NCI-H526 treated with DMSO at 0.1 percent for 48 hours (cell line): Measurements from ENCODE around the gene DAD1.
"Not testable (repeated sequence)": the region's sequence is repeated elsewhere in the genome, so short reads cannot be mapped to it uniquely, and the experiment has no call there.

Experiments used
- DNase-seq: peaks from one replicate; lab custom pipeline; 2025; lab: John Stamatoyannopoulos, UW

DAD1 gene

DNA sequence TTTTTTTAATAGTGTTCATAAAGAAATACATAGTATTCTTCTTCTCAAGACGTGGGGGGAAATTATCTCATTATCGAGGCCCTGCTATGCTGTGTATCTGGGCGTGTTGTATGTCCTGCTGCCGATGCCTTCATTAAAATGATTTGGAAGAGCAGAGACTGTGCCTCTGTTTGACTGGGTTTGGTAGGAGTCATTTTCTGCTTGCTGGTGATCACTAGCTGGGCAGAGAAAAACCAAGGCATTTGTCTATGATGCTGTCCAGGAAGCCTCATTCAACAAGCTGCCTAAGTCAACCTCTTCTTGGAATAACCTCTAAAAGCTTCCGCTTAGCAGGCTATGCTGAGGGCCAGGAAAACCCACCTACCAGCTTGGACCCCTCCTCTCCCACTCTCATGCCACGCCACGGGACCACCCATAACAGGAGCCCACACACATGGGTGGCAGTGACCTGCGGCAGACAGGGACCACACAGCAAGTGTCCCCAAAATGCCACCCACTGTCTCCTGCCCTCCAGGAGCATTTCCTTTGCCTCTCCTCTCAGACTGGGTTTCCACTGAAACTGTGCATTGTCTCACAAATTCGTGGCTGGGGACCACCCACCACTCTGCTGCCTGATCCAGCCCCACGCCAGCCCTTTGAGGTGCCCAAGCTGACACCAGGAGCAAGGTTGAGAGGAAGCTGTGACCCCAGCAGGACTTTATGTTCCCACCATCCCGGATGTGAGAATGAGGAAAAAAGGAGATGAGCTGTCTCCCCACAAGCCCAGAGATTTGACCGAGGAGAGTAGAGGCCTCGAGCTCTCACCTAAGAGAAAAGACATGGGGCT is 36.8 kb downstream of the DAD1 start:
- DNase-seq: no peak

DNA sequence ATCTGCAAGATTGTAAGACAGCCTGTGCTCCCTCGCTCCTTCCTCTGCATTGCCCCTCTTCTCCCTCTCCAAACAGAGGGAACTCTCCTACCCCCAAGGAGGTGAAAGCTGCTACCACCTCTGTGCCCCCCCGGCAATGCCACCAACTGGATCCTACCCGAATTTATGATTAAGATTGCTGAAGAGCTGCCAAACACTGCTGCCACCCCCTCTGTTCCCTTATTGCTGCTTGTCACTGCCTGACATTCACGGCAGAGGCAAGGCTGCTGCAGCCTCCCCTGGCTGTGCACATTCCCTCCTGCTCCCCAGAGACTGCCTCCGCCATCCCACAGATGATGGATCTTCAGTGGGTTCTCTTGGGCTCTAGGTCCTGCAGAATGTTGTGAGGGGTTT is 37.4 kb downstream of the DAD1 start:
- DNase-seq: no peak

DNA sequence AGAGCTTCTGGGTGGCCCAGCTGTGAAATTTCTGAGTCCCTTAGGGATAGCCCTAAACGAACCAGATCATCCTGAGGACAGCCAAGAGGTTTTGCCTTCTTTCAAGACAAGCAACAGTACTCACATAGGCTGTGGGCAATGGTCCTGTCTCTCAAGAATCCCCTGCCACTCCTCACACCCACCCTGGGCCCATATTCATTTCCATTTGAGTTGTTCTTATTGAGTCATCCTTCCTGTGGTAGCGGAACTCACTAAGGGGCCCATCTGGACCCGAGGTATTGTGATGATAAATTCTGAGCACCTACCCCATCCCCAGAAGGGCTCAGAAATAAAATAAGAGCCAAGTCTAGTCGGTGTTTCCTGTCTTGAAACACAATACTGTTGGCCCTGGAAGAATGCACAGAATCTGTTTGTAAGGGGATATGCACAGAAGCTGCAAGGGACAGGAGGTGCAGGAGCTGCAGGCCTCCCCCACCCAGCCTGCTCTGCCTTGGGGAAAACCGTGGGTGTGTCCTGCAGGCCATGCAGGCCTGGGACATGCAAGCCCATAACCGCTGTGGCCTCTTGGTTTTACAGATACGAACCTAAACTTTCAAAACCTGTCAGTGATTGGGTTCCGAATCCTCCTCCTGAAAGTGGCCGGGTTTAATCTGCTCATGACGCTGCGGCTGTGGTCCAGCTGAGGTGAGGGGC is 38.9 kb downstream of the DAD1 start:
- no peak for DNase-seq

DNA sequence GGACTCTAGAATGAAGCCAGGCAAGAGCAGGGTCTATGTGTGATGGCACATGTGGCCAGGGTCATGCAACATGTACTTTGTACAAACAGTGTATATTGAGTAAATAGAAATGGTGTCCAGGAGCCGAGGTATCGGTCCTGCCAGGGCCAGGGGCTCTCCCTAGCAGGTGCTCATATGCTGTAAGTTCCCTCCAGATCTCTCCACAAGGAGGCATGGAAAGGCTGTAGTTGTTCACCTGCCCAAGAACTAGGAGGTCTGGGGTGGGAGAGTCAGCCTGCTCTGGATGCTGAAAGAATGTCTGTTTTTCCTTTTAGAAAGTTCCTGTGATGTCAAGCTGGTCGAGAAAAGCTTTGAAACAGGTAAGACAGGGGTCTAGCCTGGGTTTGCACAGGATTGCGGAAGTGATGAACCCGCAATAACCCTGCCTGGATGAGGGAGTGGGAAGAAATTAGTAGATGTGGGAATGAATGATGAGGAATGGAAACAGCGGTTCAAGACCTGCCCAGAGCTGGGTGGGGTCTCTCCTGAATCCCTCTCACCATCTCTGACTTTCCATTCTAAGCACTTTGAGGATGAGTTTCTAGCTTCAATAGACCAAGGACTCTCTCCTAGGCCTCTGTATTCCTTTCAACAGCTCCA is 39.6 kb downstream of the DAD1 start:
- no peak for DNase-seq

DNA sequence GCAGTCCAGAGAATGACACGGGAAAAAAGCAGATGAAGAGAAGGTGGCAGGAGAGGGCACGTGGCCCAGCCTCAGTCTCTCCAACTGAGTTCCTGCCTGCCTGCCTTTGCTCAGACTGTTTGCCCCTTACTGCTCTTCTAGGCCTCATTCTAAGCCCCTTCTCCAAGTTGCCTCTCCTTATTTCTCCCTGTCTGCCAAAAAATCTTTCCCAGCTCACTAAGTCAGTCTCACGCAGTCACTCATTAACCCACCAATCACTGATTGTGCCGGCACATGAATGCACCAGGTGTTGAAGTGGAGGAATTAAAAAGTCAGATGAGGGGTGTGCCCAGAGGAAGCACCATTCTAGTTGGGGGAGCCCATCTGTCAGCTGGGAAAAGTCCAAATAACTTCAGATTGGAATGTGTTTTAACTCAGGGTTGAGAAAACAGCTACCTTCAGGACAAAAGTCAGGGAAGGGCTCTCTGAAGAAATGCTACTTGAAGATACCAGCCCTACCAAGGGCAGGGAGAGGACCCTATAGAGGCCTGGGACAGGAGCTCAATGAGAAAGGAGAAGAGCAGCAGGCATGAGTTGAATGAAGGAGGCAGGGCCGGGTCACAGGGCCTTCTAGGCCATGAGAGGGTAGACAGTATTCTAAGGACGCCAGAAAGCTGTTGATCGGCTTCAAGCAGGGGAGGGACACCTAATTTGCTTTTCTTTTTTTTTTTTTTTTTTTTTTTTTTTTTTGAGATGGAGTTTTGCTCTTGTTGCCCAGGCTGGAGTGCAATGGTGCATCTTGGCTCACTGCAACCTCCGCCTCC is 40.9 kb downstream of the DAD1 start:
- DNase-seq: no peak

DNA sequence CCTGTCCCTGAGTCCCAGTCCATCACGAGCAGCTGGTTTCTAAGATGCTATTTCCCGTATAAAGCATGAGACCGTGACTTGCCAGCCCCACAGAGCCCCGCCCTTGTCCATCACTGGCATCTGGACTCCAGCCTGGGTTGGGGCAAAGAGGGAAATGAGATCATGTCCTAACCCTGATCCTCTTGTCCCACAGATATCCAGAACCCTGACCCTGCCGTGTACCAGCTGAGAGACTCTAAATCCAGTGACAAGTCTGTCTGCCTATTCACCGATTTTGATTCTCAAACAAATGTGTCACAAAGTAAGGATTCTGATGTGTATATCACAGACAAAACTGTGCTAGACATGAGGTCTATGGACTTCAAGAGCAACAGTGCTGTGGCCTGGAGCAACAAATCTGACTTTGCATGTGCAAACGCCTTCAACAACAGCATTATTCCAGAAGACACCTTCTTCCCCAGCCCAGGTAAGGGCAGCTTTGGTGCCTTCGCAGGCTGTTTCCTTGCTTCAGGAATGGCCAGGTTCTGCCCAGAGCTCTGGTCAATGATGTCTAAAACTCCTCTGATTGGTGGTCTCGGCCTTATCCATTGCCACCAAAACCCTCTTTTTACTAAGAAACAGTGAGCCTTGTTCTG is 41.6 kb downstream of the DAD1 start:
- DNase-seq: no peak

DNA sequence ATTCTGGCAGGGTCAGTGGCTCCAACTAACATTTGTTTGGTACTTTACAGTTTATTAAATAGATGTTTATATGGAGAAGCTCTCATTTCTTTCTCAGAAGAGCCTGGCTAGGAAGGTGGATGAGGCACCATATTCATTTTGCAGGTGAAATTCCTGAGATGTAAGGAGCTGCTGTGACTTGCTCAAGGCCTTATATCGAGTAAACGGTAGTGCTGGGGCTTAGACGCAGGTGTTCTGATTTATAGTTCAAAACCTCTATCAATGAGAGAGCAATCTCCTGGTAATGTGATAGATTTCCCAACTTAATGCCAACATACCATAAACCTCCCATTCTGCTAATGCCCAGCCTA is 42.3 kb downstream of the DAD1 start:
- DNase-seq: no peak

DNA sequence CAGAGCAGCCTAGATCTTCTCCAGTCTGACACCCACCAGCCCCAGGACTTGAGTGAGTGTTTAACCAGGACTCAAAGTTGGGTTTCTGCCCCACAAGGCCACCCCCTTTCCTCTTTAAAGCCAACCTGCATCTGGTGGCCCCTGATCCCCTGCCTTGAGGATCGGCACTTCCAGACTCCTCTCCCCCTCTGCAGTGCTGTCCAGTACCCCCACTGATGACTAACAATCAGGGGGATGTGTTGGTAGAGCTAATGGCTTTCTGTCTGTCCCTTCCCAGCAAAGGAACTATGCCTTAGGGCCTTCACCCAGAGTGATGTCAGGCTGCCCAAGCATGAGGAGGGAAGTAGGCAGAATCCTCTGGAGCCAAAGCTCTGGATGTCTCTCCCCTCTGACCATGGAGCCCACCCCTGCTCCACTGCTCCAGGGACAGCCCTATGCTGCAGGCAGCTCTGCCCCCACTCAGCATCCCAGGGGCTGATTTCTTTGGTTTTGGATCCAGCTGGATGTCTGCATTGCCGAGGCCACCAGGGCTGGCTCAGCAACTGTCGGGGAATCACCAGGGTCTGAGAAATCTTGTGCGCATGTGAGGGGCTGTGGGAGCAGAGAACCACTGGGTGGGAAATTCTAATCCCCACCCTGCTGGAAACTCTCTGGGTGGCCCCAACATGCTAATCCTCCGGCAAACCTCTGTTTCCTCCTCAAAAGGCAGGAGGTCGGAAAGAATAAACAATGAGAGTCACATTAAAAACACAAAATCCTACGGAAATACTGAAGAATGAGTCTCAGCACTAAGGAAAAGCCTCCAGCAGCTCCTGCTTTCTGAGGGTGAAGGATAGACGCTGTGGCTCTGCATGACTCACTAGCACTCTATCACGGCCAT is 42.9 kb downstream of the DAD1 start:
- no peak for DNase-seq

DNA sequence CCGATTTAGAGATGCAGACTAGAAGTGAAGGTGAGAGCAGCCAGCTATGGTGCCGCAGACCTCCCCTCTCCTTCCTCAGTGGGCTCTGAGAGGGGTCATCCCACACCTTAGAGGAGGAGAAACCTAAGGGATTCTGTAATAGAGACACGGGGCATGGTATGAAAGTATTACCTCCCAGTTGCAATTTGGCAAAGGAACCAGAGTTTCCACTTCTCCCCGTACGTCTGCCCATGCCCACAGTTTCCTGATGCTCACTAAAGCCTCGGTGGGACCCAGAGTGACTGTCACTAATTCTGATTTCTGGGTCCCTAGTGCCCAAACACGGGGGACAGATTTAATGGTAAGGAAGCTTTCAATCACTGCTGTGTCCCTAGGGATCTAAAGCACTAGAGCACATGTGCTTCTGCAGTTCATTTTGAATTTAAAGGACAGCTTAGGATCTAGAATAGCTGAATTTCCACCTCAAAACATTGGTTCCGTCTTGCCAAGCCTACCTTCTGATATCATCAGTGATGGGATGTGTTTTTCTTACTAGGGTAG is 44.1 kb downstream of the DAD1 start:
- no peak for DNase-seq

DNA sequence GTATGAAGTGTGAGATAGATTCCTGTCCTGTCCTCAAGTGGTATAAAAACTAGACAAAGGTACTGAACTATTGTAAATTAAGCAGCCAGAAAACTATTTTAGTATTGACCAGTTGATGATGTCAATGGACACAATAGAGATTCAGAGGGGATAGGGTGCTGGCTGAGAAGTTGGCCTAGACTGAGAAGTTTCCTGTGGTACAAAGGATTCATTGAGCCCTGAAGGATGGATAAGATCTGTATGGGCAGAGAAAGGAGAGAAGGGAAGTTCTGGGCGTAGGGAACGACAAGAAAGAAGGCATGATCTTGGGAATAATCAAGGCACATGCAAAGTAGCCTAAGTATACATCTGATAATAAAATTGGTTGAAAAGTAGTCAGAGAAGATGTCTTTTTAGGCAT is 44.6 kb downstream of the DAD1 start:
- DNase-seq: no peak

DNA sequence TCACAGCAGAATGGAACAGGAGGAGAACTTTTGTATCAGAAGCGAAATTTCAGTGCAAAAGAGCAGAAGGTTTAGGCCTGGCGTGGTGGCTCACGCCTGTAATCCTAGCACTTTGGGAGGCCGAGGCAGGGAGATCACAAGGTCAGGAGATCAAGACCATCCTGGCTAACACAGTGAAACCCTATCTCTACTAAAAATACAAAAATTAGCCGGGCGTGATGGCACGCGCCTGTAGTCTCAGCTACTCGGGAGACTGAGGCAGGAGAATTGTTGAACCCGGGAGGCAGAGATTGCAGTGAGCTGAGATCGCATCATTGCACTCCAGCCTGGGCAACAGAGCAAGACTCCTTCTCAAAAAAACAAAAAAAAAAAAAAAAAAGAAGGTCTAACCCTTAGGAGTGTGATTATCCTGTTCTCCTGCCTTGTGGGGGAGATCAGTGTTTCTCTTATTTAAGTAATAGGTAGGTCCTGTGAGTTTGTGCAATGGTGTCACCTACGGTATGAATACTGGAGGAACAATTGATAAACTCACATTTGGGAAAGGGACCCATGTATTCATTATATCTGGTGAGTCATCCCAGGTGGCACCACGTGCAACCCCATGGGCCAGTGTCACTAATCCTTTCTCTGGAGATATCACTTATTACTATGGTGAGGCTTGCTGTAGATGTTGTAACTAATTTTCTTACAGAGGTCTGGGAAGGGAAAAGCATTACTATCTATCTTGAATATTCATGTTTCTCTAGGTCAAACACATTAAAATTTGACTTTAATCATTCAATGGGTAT is 45.3 kb downstream of the DAD1 start:
- DNase-seq: not testable (repeated sequence)

DNA sequence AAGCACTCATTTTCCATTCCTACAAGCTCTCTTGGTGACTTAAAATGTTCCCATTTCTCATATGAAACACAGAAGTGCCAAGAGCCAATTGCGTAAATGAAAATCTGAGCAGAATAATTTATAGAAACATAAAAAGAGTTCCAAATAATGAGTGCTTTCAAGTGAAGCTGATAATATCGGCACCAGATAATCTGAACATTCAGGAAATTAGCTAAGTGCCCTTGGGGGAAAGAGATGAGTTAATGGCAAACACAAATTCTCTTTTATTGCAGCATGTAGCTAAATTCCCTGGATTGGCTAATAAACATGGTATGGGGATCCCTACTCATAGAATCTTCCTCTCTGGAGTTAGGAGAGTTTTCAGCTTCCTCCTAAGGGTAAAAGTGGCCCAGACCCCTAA is 46.7 kb downstream of the DAD1 start:
- no peak for DNase-seq

DNA sequence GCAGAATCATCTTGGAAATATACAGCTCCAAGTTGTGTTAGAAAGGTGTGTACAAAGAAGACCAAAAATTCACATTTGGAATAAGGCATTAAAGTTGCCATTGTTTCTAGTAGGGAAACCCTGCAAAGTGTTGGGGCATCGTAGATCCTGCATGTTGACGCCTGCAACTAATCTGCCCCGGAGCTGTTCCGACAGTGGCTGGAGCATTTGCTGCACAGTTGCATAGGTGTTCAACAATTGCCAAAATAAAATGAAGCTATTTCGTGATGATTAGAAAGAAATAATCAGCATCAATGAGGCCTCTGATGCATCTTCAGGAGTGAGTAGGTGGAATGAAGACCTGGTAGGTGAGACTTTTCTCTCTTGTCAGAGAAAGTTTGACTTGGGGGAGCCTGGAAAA is 47.3 kb downstream of the DAD1 start:
- no peak for DNase-seq

DNA sequence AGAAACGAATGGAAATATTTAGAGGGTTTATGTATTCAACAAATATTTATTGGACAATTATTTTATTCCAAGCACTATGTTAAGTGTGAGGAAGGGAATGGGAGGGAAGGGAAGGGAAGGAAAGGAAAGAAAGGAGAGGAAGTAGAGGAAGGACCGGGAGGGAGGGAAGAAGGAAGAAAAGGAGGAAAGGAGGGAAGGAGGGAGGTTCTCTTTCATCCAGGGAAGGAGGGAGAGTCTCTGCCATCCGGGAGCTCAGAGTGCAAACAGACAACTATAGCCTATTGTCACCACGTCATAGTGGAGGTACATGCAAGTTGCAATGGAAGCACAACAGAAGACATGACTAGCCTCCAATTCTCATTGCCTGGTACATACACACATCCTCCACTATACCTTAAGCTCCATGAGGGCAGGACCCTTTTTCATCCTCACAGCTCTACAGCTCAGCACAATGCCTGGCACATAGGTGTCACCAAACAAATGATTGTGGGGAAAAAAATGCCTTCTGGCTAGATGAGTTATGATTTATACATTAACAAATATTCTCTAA is 48.1 kb downstream of the DAD1 start:
- no peak for DNase-seq

DNA sequence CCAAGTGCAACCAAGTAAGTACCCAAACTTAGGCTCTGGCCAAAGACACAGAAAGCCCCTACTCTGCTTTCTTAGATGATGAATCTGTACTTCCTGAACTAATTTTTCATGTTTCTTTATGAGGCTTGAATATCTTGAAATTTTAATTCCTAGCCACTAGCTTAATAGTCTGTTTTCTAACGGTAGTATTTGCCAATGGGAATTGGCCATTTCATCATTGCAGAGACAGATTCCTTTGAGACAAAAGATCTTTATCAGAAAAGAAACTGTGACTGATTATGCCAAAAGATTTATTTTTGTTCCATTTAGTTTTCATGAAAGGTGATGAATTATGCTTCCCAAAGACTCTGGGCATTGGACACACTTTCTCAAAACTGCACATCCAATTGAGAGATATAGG is 48.7 kb downstream of the DAD1 start:
- DNase-seq: no peak

DNA sequence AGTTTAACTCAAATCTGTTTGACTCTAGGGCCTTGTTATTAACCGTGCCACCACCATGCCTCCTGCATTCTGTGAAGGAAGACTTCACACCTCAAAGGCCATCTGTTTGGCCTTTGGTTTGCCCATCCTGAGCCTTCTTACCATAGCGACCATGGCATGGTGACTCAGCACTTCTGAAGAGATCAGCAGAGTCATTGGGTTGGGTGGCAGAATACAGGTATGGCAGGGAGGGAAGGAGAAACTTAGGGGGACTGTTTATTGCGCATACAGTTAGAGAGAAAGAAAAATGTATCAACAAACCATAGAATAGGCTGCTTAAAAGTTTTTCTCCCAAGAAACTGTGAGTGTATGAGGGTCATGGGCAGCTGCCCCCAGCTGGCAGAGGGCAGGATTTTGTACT is 49.2 kb downstream of the DAD1 start:
- no peak for DNase-seq

DNA sequence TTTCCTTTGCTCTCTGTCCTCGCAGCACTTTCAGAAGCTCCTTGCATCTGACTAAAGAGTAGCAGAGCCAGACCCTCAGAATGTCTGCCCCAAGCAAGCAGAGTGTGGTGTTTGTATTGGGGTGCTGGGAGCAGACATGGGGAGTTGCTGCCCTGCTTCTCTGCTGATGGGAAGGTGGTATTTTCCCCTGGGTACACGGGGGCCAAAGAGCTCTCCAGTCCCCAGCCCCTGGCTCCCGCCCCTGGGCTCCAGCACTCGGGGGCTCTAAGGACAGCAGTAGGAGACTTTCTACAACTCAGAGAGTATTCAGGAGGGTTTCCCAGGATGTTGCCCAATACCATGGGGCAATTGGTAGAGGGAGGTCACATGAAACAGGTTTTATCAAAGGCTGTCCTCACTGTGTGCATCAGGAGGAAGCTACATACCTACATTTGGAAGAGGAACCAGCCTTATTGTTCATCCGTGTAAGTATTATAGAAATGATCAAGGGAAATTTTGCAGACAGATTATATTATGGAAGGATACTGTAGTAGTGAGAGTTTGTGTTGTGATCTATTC is 50.3 kb downstream of the DAD1 start:
- no peak for DNase-seq

DNA sequence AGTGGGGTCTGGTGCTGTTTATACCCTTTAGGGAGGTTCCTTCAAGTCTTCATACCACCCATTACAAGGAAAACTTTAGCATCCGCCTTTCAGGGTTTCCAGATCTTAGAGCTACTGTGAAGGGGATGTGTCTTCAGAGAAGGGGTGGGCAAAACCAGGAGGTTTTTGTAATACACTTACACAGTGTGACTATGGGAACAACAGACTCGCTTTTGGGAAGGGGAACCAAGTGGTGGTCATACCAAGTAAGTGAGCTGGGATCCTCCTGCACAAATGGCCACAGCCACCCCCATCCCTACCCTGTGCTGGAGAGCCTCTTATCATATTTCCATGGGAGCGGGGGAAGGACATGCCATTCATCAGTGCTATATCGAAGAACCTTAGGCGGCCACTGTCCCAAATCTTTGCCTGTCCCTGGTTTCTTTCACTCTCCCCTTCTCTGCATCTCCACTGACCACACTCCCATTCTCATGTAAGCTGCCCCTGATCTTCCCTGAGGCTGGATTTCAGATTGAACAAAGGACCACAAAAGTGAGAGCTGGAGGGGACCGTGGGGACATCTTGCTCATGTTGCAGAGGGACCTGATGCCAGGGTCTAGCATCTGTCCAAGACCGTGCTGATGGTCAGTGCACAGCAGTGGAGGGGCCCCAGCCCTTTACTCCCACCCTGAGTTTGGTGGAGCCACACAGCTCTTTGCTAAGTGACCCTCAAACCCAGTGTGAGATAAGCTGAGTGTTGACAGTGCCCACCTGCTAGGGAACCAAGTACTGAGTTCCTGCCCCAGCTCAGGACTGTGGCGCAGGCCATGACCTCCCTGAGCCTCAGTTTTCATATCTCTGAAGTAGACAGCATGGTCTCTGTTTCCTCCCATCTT is 51.4 kb downstream of the DAD1 start:
- no peak for DNase-seq
